NCI-H748 treated with DMSO at 0.1 percent for 48 hours (cell line): ENCODE results near the gene UBE2O.
A peak's percentile ranks its signal among the peaks of the same experiment; 100 is the strongest.

Experiments used
- DNase-seq: peaks from one replicate; lab custom pipeline; 2025; lab: John Stamatoyannopoulos, UW

Gene UBE2O

GRCh38 chr17:76388966-76389888 lies 63.7 kb downstream of the UBE2O start:
- no peak for DNase-seq

- no peak for DNase-seq
Observed at GRCh38 chr17:76386966-76387765, 65.8 kb downstream of the UBE2O start.

- peak; percentile 28 for DNase-seq
Observed at GRCh38 chr17:76385892-76386786, 66.8 kb downstream of the UBE2O start.

DNA sequence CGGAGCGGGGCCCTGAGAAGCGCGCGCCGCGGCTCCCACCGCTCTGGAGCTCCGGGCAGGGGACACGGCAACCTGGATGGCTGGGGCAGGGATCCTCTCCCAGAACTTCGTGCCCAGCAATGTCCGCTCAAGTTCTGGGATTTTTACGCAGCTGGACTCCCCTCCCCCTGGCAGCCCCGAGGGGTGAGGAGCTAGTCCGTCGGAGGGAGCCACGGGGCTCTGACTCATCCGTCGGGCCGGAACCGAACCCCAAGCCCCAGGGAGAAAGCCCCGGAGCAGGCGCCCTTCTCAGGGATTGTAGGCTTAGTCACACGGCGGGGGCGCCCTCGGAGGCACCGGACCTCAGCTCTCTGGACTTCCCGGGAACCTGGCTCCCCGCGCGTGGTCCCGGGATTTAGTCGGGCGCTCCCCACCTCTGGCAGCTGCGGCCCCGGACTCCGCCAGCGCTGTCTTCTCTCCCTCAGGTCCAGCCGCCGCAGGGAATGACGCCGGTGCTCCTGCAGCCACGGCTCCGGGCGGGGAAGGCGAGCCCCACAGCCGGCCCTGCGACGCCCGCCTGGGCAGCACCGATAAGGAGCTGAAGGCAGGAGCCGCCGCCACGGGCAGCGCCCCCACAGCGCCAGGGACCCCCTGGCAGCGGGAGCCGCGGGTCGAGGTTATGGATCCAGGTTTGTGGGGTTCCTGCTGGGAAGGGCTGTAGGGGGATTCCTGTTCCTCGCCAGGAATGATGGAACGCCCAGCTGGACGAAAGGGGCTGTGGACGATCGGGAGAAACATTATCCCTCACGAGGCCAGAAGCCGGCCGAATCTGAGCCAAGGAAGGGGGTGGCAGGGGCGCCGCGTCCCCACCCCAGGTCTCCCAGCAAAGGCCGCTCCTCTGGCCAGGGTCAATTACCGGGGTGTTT lies 67.7 kb downstream of the UBE2O start:
- DNase-seq, result no peak

DNA sequence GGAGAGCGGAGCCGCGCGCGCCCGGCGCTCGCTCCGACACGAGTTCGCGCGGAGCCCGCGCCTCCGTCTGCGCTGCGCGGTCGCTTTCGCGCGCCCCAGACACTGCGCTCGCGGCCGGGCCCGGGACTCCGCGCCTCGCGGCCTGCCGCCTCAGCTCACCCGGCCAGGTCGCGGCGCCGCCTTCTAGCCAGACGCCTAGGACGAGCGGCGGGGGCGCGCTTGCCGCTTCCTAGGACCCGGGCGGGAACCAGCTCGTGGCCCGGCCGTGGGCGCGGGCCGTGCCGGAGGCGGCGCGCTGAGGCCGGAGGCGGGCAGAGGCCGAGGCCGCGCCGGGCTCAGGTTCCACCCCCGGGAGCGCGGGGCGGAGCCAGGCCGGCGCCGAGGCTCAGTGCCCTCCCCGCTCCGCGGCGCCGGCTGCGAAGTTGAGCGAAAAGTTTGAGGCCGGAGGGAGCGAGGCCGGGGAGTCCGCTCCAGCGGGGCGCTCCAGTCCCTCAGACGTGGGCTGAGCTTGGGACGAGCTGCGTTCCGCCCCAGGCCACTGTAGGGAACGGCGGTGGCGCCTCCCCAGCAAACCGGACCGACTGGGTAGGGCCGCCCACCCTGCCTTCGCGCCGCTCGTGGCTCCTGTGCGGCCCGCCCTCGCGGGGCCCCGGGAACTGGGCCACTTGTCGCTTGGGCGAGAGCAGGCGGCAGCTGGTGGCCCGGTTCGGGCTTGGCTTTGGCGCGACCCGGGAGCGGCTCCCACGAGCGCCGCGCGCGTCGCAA lies 68.5 kb downstream of the UBE2O start, which contains the start of gene SPHK1:
Gene SPHK1, plus strand, starts transcription at position 388 of the 765 bp plus-strand sequence. CDS start 1,036 bp downstream, outside the sequence.
- DNase-seq, result no peak

GRCh38 chr17:76383546-76384221 lies 69.3 kb downstream of the UBE2O start:
- no peak for DNase-seq

GRCh38 chr17:76382803-76383545 lies 70.0 kb downstream of the UBE2O start:
- DNase-seq, result no peak

DNA sequence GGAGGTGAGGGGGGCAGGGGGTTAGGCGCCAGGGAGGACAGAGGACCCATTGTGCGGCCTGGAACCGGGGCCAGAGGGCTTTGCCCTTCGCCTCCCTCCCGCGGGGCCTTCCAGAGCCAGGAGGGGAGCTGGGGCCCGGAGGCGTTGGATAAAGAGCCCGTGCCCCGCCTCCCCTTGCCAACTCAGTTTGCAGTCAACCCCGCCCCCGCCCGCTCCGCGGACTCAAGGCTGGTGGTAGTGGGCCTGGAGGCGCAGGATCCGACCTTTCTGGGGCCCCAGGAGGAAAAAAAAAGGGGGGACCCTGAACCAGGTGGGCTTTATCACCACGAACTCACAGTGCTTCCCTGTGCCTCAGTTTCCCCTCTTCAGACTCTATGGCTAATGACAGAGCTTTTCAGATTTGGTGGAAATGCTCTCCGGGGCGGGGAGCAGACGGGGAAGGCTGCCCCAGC lies 70.6 kb downstream of the UBE2O start:
- no peak for DNase-seq

- DNase-seq, result no peak
Observed at GRCh38 chr17:76381633-76382350, 71.2 kb downstream of the UBE2O start.

GRCh38 chr17:76379646-76380376 lies 73.1 kb downstream of the UBE2O start:
- no peak for DNase-seq

- no peak for DNase-seq
Observed at GRCh38 chr17:76379275-76379641, 73.7 kb downstream of the UBE2O start.

DNA sequence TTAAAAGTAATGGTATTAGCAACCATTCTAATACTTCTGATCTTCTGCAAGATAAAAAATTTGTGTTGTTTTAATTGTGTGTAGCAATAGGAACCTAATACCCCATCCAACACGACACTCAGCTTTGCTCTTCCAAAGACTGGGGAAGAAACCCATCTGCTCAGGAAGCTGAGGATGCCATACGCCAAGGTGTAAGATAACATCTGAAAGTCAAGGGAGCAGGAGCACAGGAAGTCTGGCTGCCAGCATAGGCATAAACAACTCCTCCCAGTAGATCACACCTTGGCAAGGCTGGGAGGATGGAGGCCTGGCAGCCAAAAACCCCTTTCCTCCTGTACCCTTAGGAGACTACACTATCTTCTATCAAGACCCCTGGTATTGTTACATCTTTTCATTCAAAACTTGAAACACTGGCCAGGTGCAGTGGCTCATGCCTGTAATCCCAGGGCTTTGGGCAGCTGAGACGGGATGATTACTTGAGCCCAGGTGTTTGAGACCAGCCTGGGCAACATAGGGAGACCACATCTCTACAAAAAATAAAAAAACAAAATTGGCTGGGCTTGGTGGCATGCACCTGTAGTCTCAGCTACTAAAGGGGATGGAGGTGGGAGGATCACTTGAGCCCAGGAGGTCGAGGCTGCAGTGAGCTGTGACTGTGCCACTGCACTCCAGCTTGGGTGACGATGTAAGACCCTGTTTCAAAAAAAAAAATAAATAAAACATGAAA lies 74.2 kb downstream of the UBE2O start:
- no peak for DNase-seq

DNA sequence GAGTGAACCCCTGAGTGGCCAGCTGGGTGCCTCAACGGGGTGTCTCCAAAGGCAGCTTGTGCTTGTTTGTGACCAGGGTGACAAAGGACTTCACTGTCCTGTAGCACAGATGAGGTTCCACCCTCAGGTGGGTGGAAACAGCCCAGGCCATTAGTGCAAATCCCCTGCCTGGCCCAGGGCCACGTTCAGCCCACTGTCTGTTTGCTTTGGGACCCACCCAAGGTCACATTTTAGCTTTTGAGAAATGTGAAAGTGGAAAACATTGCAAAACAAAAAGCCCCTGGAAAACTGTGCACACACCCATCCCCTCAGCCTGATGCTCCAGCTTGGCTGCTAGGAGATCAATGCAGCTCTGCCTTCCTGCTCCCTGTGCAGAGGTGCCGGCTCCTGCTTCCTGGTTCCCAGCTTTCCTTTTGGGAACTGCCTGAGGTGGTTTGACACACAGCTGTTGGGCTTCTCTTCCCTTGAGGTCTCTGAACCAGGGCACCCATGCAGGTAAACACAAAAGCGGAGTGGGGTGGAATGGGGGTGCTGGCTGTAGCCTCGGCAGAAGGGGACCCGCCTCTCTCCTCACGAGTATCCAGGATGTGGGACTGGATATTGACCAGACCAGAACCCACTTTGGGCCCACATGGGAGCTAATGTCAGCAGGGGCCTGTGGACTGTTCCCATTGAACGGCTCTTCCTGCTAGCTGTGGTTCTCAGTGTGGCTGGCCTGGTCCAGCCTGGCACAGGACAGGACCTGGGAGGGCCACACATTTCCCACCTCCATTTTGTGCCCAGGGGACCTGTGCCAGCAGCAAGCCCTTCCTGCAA lies 76.4 kb downstream of the UBE2O start:
- DNase-seq, result no peak

DNA sequence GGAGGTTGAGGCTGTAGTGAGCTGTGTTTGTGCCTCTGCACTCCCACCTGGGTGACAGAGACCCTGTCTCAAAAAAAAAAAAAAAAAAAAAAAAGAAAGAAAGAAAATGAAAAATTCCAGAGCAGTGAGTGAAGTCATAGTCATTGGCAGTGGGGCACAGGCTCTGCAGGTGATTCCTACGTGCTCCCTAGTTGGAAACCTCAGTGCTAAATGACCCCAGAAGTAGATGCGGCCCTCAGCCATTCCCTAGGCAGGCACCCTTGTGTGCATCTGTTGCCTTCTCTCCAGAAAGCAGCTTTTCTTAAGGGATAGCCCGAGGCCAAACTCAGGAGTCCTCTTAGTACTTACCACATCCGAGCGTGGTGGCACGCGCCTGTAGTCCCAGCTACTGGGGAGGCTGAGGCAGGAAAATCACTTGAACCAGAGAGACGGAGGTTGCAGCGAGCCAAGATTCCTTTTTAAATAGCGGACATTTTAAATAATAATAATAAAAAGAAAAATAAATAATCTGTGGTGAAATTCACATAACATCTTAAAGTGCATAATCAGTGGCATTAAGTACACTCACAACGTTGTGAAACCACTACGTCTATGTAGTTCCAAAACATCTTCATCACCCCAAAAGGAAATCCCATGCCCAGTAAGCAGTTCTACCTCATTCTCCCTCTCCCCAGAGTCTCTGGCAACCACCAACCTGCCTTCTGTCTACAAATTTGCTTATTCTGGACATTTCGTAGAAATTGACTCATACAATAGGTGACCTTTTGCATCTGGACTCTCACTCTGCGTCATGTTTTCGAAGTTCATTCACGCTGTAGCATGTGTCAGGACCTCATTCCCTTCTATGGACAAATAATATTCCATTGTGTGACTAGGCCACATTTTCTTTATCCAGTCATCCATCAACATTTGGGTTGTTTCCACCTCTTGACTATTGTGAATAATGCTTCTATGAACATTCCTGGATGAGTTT lies 81.0 kb downstream of the UBE2O start:
- DNase-seq, result no peak
